Right lobe of liver (tissue), 4 donors: ENCODE results near the gene FHIP2A.

ENCODE experiments used
- POLR2A ChIP-seq: fragments of 450-650 bp; IDR thresholded peaks from one replicate; pipeline ENCODE4 v1.6.1; 2017; ENCODE audit warnings: antibody characterized with exemption, mild to moderate bottlenecking
- TF ChIP-seq, protein P1 (sequence below), 4 donors: fragments of 200-600 bp in 3 of 4; fragments of 450-650 bp in 1 of 4; IDR thresholded peaks; one replicate each; pipeline versions ENCODE4 v1.5.1 to v1.8.0; 2016 to 2022; ENCODE audit warnings: antibody characterized with exemption in 4 of 4, mild to moderate bottlenecking in 2 of 4
- donor health status: DM: no; HTN: no; CAD: no.
- donor health status: DM: no; HTN: no; CAD: no.
- donor health status: DM: no; HTN: yes; CAD: no.

DNA sequence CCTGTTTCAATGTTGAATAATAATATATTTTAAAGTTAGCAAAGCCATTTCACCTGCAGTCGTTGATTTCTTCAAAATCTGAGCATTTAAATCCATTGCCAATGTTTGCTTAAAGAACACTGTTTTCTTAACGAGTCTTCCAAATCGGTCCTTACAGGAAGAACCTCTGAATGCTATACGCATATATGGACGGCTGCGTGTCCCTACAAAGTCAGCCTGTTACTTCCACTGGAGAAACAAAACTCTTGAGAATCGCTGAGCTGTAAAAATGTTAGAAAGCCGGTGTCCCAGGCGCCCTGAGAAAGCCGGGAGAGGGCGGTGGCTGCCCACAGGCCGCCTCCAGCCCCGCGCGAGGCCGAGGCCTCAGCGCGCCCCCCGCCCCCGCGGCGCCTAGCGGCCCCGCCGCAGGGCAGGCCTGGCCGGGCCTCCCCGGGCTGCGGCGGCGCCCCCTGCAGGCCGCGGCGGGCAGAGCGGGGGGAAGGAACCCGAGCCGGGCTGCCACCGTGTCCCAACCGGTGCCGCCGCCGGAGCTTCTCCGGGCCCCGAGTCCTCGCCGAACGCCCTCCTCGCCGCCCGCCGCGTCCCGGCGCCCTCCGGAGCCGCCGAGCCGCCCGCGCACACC lies at the start of gene FHIP2A:
- peak; percentile 75 for TF ChIP-seq POLR2A
- TF ChIP-seq, protein P1, sequence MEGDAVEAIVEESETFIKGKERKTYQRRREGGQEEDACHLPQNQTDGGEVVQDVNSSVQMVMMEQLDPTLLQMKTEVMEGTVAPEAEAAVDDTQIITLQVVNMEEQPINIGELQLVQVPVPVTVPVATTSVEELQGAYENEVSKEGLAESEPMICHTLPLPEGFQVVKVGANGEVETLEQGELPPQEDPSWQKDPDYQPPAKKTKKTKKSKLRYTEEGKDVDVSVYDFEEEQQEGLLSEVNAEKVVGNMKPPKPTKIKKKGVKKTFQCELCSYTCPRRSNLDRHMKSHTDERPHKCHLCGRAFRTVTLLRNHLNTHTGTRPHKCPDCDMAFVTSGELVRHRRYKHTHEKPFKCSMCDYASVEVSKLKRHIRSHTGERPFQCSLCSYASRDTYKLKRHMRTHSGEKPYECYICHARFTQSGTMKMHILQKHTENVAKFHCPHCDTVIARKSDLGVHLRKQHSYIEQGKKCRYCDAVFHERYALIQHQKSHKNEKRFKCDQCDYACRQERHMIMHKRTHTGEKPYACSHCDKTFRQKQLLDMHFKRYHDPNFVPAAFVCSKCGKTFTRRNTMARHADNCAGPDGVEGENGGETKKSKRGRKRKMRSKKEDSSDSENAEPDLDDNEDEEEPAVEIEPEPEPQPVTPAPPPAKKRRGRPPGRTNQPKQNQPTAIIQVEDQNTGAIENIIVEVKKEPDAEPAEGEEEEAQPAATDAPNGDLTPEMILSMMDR (IDR thresholded peaks at IDR 0.05) = peak; percentile 49 to 98 (median 72)
